AG10803 (cell line): ENCODE measurements around the gene GRIK2.
"Not testable (repeated sequence)": the region's sequence is repeated elsewhere in the genome, so short reads cannot be mapped to it uniquely, and the experiment has no call there.

Experiments
- DNase-seq: peaks from one replicate; pipeline ENCODE4 v3.0.0; 2010; ENCODE audit warnings: low read depth
- H3K4me3 ChIP-seq: 2 replicates; pipeline ENCODE4 v1.5.1; 2011; ENCODE audit warnings: mild to moderate bottlenecking, low read length, control low read depth
- TF ChIP-seq, protein P1 (sequence below): conservative IDR thresholded peaks from 2 replicates; pipeline ENCODE4 v1.5.1; 2011; ENCODE audit warnings: mild to moderate bottlenecking, low read length, control low read depth, inconsistent platforms

Gene GRIK2

GRCh38 chr6:102051720-102052119 lies 658.2 kb downstream of the GRIK2 start:
- TF ChIP-seq, protein P1, sequence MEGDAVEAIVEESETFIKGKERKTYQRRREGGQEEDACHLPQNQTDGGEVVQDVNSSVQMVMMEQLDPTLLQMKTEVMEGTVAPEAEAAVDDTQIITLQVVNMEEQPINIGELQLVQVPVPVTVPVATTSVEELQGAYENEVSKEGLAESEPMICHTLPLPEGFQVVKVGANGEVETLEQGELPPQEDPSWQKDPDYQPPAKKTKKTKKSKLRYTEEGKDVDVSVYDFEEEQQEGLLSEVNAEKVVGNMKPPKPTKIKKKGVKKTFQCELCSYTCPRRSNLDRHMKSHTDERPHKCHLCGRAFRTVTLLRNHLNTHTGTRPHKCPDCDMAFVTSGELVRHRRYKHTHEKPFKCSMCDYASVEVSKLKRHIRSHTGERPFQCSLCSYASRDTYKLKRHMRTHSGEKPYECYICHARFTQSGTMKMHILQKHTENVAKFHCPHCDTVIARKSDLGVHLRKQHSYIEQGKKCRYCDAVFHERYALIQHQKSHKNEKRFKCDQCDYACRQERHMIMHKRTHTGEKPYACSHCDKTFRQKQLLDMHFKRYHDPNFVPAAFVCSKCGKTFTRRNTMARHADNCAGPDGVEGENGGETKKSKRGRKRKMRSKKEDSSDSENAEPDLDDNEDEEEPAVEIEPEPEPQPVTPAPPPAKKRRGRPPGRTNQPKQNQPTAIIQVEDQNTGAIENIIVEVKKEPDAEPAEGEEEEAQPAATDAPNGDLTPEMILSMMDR, result no peak
- H3K4me3 ChIP-seq, result no peak overlapping the region
- no peak for DNase-seq

DNA sequence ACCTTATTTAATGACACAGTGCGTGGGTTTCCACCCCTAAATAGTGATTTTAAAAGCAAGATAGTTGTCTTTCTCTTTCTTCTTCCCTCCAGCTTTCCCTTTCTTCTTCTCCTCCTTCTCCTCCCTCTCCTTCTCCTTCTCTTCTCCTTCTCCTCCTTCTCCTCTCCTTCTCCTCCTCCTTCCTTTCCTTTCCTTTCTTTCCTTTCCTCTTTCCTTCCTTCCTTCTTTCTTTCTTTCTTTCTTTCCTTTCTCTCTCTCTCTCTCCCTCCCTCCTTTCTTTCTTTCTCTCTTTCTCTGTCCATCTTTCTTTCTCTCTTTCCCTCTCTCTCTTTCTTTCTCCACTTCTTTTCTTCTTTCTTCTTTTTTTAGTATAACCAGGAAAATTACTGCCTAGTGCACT lies 670.6 kb downstream of the GRIK2 start:
- DNase-seq, result no peak
- H3K4me3 ChIP-seq, result no peak overlapping the region
- TF ChIP-seq, protein P1, result no peak

DNA sequence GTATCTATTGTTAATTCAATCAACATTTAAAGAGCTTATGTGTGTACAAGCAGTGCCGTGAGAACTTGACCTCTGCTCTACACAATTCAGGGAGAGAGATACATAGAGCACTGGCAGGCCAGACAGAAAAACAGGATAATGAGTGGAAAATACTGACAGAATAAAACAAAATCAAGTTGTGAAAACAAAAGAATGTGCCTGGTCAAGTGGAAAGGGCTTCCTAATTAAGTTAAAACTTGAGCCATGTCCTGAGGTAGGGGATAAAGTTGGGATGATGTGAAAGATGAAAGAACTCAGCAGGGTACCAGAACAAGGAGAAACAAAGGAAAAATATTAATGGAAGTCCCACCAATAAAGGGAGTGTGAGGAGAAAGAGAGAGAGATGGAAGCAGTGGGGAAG lies 672.8 kb downstream of the GRIK2 start:
- TF ChIP-seq, protein P1, result no peak
- DNase-seq, result no peak
- H3K4me3 ChIP-seq, result no peak overlapping the region

DNA sequence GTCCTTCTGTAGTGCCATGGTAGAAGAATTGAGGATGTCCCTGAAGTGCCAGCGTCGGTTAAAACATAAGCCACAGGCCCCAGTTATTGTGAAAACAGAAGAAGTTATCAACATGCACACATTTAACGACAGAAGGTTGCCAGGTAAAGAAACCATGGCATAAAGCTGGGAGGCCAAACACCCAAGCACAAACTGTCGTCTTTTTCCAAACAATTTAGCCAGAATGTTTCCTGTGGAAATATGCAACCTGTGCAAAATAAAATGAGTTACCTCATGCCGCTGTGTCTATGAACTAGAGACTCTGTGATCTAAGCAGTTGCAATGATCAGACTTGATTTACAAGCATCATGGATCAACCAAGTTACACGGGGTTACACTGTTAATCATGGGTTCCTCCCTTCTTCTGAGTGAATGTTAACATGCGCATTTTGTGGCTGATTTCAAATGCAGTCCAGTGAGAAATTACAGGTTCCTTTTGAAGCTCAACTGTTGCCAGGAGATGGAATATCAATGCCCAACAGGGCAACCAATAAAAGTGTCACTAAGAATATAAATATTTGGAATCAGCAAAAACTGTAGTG lies 674.9 kb downstream of the GRIK2 start:
- TF ChIP-seq, protein P1, result no peak
- DNase-seq, result no peak
- no peak overlapping the region for H3K4me3 ChIP-seq

DNA sequence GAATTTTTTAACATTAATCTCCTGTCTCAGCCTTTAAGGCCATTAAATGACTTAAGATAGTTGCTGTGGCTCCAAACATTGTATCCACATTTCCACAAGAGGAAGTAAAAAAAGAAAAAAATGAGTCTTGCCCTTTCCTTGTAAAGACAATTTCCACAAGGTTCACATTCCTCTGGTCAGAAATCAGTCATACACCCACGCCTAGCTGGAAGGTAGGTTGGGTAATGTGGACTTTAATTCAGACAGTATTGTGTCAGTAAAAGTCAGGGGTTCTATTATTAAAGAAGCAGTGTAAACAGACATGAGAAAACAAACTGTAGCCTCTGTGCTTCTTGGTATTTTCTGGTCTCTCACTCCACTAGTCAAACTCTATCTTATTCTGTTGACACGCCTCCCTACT lies 682.0 kb downstream of the GRIK2 start:
- peak; percentile 3 for DNase-seq
- no peak overlapping the region for H3K4me3 ChIP-seq
- TF ChIP-seq, protein P1, result no peak

- no peak for DNase-seq
- TF ChIP-seq, protein P1, result no peak
- H3K4me3 ChIP-seq, result no peak overlapping the region
Measured at GRCh38 chr6:102085257-102085656, 691.7 kb downstream of the GRIK2 start.

GRCh38 chr6:102088160-102088559 lies 694.7 kb downstream of the GRIK2 start:
- DNase-seq, H3K4me3 ChIP-seq: not testable (repeated sequence)

DNA sequence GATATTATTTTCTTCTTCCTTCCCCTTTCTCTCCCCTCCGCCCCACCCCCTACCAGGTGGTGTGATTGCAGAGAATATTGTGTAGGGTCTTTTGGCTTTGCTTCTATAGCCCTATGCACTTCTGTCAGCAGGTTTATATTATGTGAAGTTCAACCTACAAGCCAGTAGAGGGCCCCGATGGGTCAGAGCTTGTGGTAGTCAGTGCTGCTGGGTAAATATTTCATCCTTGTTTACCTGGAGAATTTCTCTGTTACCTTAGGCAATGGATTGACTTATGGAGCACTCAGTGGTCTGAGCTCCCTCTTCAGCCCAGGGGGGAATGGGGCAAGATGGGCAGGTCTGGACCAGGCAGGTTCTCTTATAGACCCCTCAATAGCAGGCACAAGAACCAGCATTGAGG lies 720.9 kb downstream of the GRIK2 start:
- no peak for DNase-seq
- no peak overlapping the region for H3K4me3 ChIP-seq
- TF ChIP-seq, protein P1, result no peak
